NCI-H460 (cell line): ENCODE results near the gene POLR3F. TPM values are rescaled to one million over a fixed set of nuclear protein-coding genes. Genes with fewer than 3 reads are reported as not detected.

Experiments
- DNase-seq: peaks from one replicate; pipeline ENCODE4 v3.0.0-alpha.2; 2016; ENCODE audit warnings: low read depth; ENCODE audit errors: extremely low read depth
- polyA plus RNA-seq: library from polyadenylated mRNA; depleted of rRNA; stranded (reverse); fragments of >200 nt; gene quantifications from 2 replicates; pipeline ENCODE4 v1.2.3, GENCODE V29; 2014; cell fraction: nucleus; rRNA removed
- total RNA-seq: library from RNA; depleted of rRNA; stranded (reverse); fragments of >200 nt; shearing (Covaris generic); gene quantifications from 2 replicates; pipeline ENCODE4 v1.2.3, GENCODE V29; 2014; rRNA removed

POLR3F gene, protein sequence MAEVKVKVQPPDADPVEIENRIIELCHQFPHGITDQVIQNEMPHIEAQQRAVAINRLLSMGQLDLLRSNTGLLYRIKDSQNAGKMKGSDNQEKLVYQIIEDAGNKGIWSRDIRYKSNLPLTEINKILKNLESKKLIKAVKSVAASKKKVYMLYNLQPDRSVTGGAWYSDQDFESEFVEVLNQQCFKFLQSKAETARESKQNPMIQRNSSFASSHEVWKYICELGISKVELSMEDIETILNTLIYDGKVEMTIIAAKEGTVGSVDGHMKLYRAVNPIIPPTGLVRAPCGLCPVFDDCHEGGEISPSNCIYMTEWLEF
- total RNA-seq, result 22.9 and 23.8 TPM in 2 replicates
- 14.0 and 24.4 TPM in 2 replicates for polyA plus RNA-seq

DNA sequence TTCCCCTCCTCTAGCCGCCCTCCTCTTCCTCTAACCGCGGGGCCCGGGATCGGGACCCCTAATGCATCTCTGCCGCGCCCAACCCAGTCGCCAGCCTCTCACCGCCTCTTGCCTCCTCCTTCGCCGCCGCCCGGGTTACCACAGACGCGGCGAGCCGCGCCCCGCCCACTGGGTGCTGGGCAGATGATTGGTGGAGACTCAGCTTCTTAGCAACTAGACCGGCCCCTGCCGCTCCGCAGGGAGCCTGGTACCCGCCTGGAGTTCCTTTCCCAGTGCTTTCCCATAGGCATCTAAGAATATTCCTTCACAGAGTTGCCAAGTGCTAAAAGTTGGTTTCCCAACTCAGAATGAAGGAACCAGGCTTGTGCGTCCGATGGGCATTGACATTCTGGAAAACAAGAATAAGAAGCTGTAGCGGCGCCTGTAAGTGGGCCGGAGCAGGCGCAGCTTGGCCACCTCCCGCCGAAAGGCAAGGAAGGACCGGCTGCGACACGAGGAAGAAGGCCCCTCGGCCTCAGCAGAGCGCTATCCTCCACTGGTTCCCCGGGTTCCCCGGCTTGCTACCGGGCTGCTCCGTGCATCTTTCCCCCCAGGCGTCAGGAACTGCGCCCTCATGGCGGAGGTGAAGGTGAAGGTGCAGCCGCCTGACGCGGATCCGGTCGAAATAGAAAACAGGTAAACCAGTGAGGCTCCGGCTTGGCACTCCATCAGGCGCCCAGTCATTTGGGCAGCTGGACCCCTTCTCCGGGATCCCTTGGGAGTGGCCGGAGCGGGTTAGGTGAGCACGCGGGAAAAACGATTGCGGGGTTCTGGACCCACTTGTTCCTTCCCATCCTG lies at the start of gene POLR3F, which contains the start of gene DZANK1:
Gene POLR3F, plus strand, starts transcription at position 497 of the 837 bp plus-strand sequence. Its CDS starts 117 bp downstream, at position 614.
Gene DZANK1, minus strand, starts transcription at position 137 of the 837 bp plus-strand sequence. CDS start 1,672 bp downstream, outside the sequence.
- DNase-seq, result peak; percentile 93

DNA sequence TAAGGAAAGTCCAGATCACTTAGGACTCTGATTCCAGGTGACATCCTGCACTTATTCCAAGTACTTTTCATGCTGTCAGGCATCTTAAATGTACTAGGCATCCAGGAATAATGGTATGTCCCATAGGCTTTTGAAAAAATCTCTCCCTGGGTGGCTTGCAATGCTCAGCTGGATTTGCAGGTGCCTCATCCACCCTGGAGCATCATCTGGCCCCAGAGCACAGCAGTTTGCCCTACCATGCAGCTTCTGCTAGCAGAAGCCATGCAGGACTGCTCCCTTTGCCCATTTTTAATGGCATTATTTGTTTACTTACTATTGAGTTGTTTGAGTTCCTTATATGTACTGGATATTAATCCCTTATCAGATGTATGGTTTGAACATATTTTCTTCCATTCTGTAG lies 45.6 kb upstream of the POLR3F start:
- no peak for DNase-seq

DNA sequence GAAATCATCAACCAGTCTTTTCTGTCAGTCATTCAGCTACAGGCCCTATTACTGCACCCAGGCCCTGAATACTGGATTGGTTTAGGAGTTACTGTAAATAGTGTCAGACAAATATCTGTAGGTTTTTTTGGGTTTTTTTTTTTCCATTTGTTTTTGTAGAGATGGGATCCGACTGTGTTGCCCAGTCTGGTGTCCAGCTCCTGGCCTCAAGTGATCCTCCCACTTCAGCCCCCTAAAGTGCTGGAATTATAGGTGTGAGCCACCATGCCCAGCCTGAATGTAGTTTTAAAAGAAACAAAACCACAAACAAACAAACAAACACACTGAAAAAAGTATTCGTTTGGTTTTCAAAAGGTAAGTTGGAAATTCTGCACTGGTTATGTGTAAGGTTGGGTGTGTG lies 40.0 kb upstream of the POLR3F start:
- no peak for DNase-seq

DNA sequence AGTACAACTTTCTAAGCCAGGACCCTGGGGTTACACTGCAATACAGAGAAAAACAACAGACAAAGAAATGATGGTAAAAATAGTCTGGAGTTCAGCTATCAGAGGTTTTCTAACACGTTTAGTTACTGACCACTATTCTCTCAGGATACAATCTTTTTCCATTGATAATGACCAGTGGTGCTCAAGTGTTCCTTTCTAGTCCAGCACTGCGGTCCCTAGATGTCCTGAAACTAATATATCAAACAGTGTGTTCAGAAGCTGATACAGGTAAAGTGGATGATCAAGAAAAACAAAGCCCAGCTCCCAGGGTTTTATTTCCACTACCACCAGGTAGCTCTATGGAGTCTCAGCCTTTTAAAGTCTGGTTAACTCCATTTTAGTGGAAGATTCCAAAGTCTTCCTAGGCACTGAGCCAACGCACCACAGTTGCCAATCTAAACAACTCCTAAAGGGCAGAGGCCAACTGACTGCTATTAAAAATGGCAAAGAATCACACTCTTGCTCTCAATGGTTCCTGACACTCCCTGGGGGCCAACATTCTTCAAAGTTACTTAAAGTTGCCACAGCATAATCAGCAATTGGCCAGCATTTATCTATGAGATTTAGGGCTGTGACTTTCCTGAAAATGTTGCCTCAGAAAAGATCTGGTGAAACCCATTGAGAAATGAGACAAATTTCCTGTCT lies 38.6 kb upstream of the POLR3F start:
- DNase-seq, result peak; percentile 8

DNA sequence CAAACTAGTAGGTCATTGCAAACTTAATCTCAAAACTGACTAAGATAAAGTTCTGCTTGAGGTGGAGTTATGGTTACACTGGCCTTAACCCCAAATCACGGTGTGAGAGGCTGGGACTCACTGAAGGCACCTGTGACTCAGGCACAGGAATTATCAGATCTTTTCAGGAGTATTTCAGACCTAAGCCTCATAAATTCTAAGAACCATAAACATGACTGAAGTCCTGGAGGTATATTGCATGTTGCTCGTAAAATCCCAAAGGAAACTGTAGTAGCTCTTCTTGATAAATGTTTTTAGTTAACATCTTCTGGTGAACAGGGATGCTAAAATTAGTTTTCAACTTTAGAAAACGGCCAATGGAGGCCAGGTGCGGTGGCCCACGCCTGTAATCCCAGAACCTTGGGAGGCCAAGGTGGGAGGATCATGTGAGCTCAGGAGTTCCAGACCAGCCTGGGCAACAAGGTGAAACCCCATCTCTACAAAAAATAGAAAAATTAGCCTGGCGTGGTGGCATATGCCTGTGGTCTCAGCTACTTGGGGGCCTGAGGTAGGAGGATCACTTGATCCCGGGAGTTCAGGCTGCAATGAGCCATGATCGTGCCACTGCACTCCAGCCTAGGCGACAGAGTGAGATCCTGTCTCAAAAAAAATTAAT lies 36.9 kb upstream of the POLR3F start:
- DNase-seq, result no peak

DNA sequence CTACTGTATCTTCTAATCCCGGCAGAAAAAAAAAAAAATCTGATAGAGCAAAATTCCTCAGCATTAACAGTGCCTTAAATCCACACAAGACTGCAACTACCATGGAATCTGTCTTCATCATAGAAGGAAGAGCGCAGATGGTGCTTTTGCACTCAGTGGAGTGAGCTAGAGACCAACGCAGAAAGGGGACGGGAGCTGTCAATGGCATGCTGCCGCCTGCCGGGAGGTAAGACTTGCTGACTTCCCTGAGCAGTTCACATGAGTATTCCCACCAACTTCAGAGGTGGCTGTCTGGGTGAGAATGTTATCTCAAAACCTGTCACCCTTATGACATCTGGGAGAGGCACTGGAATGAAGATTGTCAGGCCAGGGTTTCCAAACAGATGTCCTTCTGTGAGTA lies 36.0 kb upstream of the POLR3F start:
- DNase-seq, result no peak

DNA sequence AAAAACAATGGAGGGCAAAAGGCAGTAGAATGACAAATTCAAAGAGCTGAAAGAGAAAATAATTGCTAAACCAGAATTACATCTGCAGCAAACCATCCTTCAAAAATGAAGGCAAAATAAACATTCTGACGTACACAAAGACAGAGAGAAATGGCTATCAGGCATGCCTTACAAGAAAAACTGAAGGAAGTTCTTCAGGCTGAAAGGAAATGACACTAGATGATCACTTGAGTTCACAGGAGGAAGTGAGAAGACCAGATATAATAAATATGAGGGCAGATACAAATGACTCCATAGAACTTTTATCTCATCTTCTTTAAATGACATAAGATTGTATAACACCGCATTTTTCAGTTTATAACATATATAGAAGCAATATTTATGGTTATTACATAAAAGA lies 30.3 kb upstream of the POLR3F start:
- DNase-seq, result no peak

DNA sequence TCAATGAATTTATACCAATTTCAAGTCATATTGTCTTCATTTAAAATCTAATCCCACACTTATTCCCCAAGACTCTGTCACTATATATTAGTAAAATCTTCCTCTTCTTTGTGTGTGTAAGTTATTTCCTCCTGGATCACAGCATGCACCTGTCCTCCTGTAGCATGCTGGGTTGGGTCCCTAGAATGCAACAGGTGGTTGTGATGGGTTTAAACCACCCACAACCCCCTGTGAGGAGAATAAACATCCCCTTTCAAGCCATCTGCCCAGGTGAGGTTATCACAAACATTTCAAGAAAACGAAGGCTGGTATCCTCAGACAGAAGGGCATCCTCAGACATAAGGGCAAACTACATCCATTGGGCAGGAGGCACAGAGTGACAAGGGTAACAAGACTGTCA lies 26.8 kb upstream of the POLR3F start:
- DNase-seq, result no peak

DNA sequence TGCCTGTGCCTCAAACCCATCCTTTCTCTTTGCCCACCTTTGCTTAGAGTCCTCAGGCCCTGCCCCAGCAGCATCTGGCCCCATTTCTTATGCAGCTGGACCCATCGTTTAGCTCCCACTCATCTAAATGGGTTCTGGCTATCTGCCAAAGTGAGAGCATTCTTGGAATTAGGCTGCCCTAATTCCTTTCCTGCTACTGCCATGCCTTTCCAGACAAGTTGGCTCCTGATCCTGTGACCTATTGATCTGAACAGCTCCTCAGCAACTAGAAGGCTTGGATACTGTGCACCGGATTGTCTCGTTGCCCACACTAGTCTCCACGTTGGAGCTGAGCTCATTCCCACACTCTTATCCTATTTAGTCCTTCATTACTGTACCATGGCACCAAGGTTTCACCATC lies 23.3 kb upstream of the POLR3F start:
- no peak for DNase-seq

DNA sequence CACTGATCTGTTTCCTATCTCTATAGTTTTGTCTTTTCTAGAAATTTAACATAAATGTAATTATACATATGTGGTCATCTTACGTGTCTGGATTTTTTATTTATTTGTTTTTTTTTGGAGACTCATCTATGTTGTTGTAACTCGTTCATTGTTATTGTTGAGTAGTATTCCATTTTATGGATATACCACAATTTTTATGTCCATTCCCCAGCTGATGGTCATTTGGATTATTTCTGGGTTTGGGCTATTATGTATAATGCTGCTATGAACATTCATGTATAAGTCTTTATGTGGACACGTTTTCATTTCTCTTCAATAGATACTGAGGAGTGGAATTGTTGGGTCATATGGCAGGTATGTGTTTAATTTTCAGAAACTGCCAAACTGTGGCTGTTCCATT lies 10.6 kb upstream of the POLR3F start:
- no peak for DNase-seq

DNA sequence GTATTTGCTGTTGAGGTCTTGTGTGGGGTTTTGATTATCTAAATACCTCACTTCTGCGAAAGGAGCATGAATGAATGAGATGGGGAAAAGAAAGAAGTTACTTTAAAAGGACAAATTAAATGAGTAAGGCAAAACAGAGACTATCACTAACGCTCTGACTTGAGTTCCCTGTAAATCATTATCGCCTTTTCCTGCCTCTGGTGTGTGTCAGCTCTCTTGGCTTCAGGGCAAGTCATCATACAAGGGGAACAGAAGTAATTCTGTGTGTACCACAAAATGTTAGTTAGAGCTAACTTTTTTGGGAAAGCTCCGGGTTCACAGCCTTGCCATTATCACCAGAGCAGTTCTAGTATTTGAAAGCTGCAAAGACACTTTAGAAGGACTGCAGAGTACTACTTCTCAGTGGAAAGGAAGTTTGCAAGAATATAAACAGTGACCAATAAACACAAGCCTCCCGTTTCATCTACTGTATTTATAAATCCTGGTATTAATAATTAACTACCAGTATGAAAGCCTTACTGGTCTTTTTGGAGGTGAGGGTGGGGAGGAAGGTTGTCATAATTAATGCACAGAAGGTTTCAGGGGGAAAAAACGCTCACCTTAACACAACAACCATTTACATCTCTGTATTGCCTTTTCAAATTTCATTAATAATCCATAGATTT lies 1.5 kb upstream of the POLR3F start:
- no peak for DNase-seq

DNA sequence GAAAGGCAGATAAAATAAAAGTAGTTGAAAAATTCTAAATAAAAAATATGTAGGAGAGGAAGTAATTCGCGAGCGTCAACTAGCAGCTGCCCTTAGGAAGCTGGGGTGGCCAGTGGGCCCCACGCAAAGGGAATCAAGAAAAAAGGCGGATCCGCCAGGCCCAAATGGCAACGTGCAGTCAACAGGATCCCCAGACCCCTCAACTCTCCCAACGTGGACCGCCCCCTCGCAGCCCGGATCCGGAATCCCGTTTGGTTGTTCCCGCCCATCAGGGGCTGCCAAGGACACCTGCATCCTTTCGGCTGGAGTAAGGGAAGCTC lies 656 bp upstream of the POLR3F start:
- DNase-seq, result no peak

DNA sequence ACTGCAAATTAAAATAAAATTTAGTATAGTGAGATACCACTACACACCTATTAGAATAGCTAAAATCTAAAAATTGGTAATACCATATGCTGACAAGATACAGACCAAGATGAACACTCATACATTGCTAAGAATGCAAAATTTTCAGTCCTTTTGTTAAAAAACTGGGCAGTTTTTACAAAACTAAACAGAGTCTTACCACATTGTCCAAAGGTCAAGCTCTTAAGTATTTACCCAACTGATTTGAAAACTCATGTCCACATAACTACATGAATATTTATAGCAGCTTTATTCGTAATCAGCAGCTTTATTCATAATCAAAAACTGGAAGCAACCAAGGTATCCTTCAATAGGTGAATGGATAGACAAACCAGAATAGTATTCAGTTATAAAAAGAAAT lies 10.0 kb downstream of the POLR3F start:
- no peak for DNase-seq

DNA sequence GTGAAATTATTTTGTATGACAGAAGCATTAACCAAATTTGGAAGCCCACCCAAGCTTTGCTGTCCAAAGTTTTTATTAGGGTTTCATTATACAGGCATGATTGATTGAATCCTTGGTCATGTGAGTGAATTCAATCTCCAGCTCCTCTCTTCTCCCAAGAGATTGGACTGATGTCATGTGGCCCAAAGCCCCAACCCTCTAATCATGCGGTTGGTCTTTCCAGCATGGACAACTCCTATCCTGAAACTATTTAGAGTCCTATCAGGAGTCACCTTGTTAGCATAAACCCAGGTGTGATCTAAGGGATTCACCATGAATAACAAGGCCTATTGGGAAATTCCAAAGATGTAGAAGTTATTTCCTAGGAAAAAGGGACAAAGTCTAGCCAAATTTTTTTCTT lies 10.6 kb downstream of the POLR3F start:
- DNase-seq, result no peak

DNA sequence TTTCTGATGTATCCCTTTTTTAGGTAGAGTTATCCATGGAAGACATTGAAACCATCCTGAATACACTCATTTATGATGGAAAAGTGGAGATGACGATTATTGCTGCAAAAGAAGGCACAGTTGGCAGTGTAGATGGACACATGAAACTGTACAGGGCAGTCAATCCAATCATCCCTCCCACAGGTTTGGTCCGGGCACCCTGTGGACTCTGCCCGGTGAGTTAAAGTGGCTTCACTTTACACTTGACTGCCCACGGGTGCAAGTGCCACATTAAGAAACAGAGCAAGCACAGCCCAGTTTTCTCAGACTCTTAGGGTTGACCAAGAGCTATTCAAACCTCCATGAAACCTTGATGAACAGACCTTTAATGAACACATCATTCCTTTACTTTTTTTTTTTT lies 14.4 kb downstream of the POLR3F start:
- no peak for DNase-seq

DNA sequence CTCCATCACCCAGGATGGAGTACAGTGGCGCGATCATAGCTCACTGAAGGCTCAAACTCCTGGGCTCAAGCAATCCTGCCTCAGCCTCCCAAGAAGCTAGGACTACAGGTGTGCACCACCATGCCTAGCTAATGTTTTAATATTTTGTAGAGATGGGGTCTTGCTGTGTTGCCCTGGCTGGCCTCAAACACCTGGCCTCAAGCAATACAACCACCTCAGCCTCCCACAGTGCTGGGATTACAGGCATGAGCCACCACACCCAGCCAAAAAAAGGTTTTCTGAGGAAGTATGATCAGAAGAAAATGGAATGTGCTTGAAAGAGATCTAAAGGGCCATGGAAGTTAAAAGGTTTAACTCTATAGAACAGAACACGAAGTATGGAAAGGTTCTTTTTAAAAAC lies 21.1 kb downstream of the POLR3F start:
- DNase-seq, result no peak

DNA sequence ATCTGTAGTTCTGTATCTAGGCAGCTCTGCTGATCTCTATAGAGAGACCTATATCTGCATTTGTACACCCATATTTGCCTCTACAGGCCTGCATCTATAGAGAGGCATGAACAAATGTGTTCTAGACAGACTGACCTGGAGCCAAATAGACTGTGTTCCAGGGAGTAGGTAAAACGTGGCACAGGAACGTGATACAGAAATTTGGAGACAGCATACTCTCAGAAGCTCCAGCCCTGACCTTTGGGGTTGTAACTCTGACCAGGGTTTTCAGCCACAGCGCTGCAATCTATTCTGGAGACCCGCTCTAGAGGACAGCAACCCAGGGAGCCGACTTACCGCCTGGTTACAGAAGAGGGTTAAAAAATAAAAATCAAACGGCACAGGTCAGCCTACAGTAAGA lies 28.9 kb downstream of the POLR3F start:
- DNase-seq, result no peak

DNA sequence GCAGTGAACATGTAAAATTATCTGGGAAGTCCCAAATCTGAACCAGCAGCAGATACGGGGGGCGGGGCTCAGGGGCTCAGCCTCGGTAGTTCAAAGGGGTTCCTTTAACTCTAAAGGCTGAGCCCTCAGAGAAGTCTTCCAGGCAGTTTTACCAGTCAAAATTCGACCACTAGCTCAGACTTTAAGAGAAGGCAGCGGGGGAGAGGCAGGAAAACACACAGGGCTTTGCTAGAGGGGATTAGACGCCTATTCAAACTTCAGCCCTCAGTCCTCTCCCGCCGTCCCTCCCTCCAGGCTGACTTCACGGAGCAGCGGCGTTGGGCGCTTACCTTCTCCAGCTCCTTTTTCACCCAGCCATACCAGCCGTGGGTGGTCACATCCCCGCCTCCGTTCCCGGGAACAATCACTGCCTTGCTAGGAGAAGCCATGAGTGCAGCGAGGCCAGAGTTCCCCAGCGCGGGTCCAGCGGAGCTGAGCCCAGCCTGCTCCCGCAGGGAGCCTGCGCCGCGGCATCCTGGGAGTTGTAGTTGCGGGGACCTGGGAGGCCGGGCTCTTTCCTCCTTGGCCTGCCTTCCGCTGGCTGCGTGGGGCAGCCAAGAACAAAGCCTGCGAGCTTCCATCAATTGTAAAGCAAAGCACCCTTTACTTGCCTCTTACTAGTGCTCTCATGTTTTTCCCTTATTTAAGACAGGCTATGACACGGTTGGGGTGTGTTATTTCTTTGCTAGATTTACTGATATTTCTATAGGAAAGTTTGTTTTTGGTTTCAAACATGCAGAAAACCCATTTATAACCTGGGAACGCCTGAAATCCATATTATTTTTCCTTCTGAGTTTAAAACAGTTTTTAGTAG lies 29.8 kb downstream of the POLR3F start, which contains the start of gene RBBP9:
Gene RBBP9, minus strand, starts transcription at position 486 of the 853 bp plus-strand sequence. Its CDS starts 58 bp downstream, at position 428.
- DNase-seq, result peak; percentile 79

DNA sequence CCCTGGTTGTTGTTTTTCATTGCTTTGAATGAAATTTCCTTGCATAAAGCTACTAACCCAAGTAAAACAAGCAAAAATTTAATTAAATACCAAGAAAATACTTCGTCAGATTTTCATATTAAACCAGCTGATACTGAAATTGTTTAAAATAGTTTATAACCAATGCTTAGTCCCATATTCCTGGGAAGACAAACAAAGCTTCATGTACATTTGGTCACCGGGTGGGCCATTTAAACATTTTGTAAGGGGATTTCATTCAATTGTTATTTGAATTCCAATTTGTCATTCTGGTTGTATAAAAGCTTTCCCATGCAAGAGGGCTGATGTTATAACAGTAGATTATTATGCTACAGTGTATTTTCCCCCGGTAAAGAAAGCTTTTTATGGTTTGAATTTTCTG lies 30.4 kb downstream of the POLR3F start:
- DNase-seq, result no peak
